ENCODE results near the gene HS6ST1. TPM values are rescaled to one million over a fixed set of nuclear protein-coding genes. Genes with fewer than 3 reads are reported as not detected.

The HS6ST1 gene
- total and polyA plus RNA-seq, 2 of the 4 experiments (the other 2 are of a cell fraction) = 29.9 to 36.9 TPM

DNA sequence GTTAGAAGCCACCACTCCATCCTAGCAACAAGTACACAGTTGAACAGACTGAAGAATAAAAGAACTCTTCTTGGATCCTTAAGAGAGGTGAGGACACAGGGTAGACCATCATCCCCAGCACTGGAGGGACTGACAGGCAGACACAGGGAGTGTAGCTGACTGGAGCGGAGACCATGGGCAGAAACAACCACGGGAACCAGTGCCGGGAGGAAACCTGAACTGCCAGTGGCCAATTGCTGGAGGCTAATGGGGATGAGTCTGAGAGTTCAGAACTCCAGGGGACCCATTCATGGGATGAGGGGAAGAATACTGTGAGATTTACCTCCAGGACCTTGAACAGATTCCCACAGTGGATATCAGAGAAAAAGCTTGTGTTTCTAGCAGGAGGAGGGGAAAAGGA lies 76.8 kb downstream of the HS6ST1 start:
- H4K91ac ChIP-seq (ENCODE audit: insufficient read depth, low read depth, low read length) = no peak overlapping the region
- peaks cover 2% of the 10 kb centered on the region; the same call in 1 of the 2 replicates for H3K27me3 ChIP-seq (ENCODE audit: control insufficient read depth, insufficient read depth, low read length)
- H3K4me3 ChIP-seq (ENCODE audit: insufficient read depth, low read depth, low read length) = no peak overlapping the region
- TF ChIP-seq RFX5 (IDR thresholded peaks at IDR 0.05; ENCODE audit: low read depth, low read length) (no peak), RCOR1 (IDR thresholded peaks at IDR 0.05; ENCODE audit: insufficient replicate concordance, low read length) (no peak), MAFK (IDR thresholded peaks at IDR 0.05; ENCODE audit: low read depth, low read length) (no peak), NFE2L2 (IDR thresholded peaks at IDR 0.05; ENCODE audit: low read depth, low read length) (no peak), SMC3 (IDR thresholded peaks at IDR 0.05; ENCODE audit: low read depth, low read length) (no peak), MAZ (IDR thresholded peaks at IDR 0.05; ENCODE audit: borderline replicate concordance, low read depth, low read length) (no peak), RAD21 (IDR thresholded peaks at IDR 0.05; ENCODE audit: low read length) (no peak), CHD1 (IDR thresholded peaks at IDR 0.05; ENCODE audit: low read depth, low read length) (no peak), MXI1 (IDR thresholded peaks at IDR 0.05; ENCODE audit: borderline replicate concordance, low read depth, low read length) (no peak), POLR2A (IDR thresholded peaks at IDR 0.05; ENCODE audit: low read depth, low read length) (no peak), FOS (IDR thresholded peaks at IDR 0.05; ENCODE audit: low read depth, low read length) (no peak), BHLHE40 (IDR thresholded peaks at IDR 0.05; ENCODE audit: low read depth, low read length) (no peak), CEBPB (IDR thresholded peaks at IDR 0.05; ENCODE audit: low read depth, low read length) (no peak)
- TF ChIP-seq, protein P1, sequence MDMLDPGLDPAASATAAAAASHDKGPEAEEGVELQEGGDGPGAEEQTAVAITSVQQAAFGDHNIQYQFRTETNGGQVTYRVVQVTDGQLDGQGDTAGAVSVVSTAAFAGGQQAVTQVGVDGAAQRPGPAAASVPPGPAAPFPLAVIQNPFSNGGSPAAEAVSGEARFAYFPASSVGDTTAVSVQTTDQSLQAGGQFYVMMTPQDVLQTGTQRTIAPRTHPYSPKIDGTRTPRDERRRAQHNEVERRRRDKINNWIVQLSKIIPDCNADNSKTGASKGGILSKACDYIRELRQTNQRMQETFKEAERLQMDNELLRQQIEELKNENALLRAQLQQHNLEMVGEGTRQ (IDR thresholded peaks at IDR 0.05; ENCODE audit: low read depth, low read length) = no peak
- TF ChIP-seq, protein P2, sequence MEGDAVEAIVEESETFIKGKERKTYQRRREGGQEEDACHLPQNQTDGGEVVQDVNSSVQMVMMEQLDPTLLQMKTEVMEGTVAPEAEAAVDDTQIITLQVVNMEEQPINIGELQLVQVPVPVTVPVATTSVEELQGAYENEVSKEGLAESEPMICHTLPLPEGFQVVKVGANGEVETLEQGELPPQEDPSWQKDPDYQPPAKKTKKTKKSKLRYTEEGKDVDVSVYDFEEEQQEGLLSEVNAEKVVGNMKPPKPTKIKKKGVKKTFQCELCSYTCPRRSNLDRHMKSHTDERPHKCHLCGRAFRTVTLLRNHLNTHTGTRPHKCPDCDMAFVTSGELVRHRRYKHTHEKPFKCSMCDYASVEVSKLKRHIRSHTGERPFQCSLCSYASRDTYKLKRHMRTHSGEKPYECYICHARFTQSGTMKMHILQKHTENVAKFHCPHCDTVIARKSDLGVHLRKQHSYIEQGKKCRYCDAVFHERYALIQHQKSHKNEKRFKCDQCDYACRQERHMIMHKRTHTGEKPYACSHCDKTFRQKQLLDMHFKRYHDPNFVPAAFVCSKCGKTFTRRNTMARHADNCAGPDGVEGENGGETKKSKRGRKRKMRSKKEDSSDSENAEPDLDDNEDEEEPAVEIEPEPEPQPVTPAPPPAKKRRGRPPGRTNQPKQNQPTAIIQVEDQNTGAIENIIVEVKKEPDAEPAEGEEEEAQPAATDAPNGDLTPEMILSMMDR (conservative IDR thresholded peaks at IDR 0.05; ENCODE audit: low read depth, low read length) = no peak
- TF ChIP-seq, protein P3, sequence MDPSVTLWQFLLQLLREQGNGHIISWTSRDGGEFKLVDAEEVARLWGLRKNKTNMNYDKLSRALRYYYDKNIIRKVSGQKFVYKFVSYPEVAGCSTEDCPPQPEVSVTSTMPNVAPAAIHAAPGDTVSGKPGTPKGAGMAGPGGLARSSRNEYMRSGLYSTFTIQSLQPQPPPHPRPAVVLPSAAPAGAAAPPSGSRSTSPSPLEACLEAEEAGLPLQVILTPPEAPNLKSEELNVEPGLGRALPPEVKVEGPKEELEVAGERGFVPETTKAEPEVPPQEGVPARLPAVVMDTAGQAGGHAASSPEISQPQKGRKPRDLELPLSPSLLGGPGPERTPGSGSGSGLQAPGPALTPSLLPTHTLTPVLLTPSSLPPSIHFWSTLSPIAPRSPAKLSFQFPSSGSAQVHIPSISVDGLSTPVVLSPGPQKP (IDR thresholded peaks at IDR 0.05; ENCODE audit: borderline replicate concordance, low read depth, low read length) = no peak
- no TSS peak for BruUV-seq (replicated peaks)
- no peak overlapping the region for H3K56ac ChIP-seq (ENCODE audit: extremely low read depth, insufficient read depth, low read length)
- no peaks in the 10 kb centered on the region for H3K9me3 ChIP-seq (ENCODE audit: control insufficient read depth, insufficient read depth, low read length)
- H4K20me1 ChIP-seq (ENCODE audit: insufficient read depth, low read length) = peaks cover 3% of the 10 kb centered on the region; the same call in 1 of the 2 replicates
- H4K5ac ChIP-seq (ENCODE audit: low read depth, low read length) = no peak overlapping the region
- no peak overlapping the region for H2AK5ac ChIP-seq (ENCODE audit: low read depth, low read length)
- H3K27ac ChIP-seq (ENCODE audit: insufficient read depth, low read length) = no peak overlapping the region
- H2AFZ ChIP-seq (replicated peaks; ENCODE audit: low read length, poor library complexity) = no peak overlapping the region
- dilution Hi-C loops (cut with HindIII; ENCODE audit: low sequenced_read_pairs, unreplicated experiment) = no loop called here
- H2AK9ac ChIP-seq (replicated peaks; ENCODE audit: low read depth, low read length, poor library complexity) = no peak overlapping the region
- peaks cover 3% of the 10 kb centered on the region; the same call in 1 of the 2 replicates for H3K9me1 ChIP-seq (ENCODE audit: insufficient read depth, low read length)
- no peaks in the 10 kb centered on the region for H3K36me3 ChIP-seq (ENCODE audit: control insufficient read depth, insufficient read depth, low read length)
- WGBS, 2 experiments (ENCODE audit: extremely low coverage in 2 of 2, insufficient read length in 1 of 2) = 100% methylated on average over 1 of the region's 3 CpGs; no CpG with 5 or more reads in 1 of the 2 experiments
- ATAC-seq (ENCODE audit: low read depth) = no peak
- in situ Hi-C loops (cut with MboI; ENCODE audit: low sequenced_read_pairs) = no loop called here
- H3K4ac ChIP-seq (ENCODE audit: low read depth, low read length) = no peak overlapping the region
- H3K4me1 ChIP-seq (ENCODE audit: control insufficient read depth, insufficient read depth, low read length) = peaks cover 6% of the 10 kb centered on the region
- H3K14ac ChIP-seq (replicated peaks; ENCODE audit: low read depth, low read length) = no peak overlapping the region
- no peak overlapping the region for H3K23ac ChIP-seq (ENCODE audit: low read depth, low read length)
- no peak overlapping the region for H2BK15ac ChIP-seq (ENCODE audit: low read depth, low read length)
- H3K18ac ChIP-seq (ENCODE audit: low read depth, low read length) = no peak overlapping the region
- H3K9ac ChIP-seq (ENCODE audit: low read depth, low read length) = no peak overlapping the region
- intact Hi-C loops (cut with micrococcal nuclease) = no loop called here
- no peaks in the 10 kb centered on the region for H3K79me1 ChIP-seq (ENCODE audit: low read depth in 1 of 2, low read length in 2 of 2)
- no peak overlapping the region for H2BK20ac ChIP-seq (ENCODE audit: low read depth, low read length)
- ChIA-PET POLR2A (ENCODE audit: unreplicated experiment) (no interaction called here), CTCF (no interaction called here)
- H3K4me2 ChIP-seq (ENCODE audit: low read depth, low read length) = no peak overlapping the region
- no peak overlapping the region for H4K8ac ChIP-seq (ENCODE audit: low read depth in 2 of 2, low read length in 2 of 2)
- no peak for DNase-seq
- no peak overlapping the region for H2BK120ac ChIP-seq (ENCODE audit: low read depth, low read length)
- no peak overlapping the region for H2BK5ac ChIP-seq (ENCODE audit: low read depth, low read length, poor library complexity, severe bottlenecking)

Data from IMR-90 (cell line).